ENCODE measurements around the gene UBA6. TPM values are rescaled to one million over a fixed set of nuclear protein-coding genes. Genes with fewer than 3 reads are reported as not detected.

UBA6 gene
- total and polyA plus RNA-seq, 5 donors: 3.0 to 33.4 (median 19.0) TPM

- DNase-seq: no peak
- intact Hi-C loops (cut with DNase I): no loop called here
- no peak overlapping the region for H3K27ac ChIP-seq (ENCODE audit: low read length)
- no peaks in the 10 kb centered on the region for H3K9me3 ChIP-seq (ENCODE audit: control insufficient read depth, low read length)
- H3K27me3 ChIP-seq (ENCODE audit: control insufficient read depth, insufficient read depth): no peaks in the 10 kb centered on the region
- H3K4me3 ChIP-seq (ENCODE audit: low read length): no peak overlapping the region
- no peaks in the 10 kb centered on the region for H3K4me1 ChIP-seq (ENCODE audit: control insufficient read depth, insufficient read depth, low read length)
- WGBS: 79% methylated on average over 4 of the region's 4 CpGs
- no peak for ATAC-seq
Observed at GRCh38 chr4:67576059-67576466, 124.9 kb downstream of the UBA6 start.

- intact Hi-C loops (cut with DNase I): no loop called here
- Histone ChIP-seq H3K27ac (ENCODE audit: low read length) (no peak overlapping the region), H3K9me3 (ENCODE audit: control insufficient read depth, low read length) (no peaks in the 10 kb centered on the region), H3K27me3 (ENCODE audit: control insufficient read depth, insufficient read depth) (no peaks in the 10 kb centered on the region), H3K4me1 (ENCODE audit: control insufficient read depth, insufficient read depth, low read length) (no peaks in the 10 kb centered on the region), H3K4me3 (ENCODE audit: low read length) (no peak overlapping the region)
- ATAC-seq (no peak), DNase-seq (no peak)
- 79% methylated on average over 13 of the region's 13 CpGs for WGBS
Observed at GRCh38 chr4:67575232-67576058, 125.5 kb downstream of the UBA6 start.

GRCh38 chr4:67573193-67573592, 127.8 kb downstream of the UBA6 start:
- intact Hi-C loops (cut with DNase I): no loop called here
- DNase-seq: no peak
- H3K4me1 ChIP-seq (ENCODE audit: control insufficient read depth, insufficient read depth, low read length): no peaks in the 10 kb centered on the region
- ATAC-seq: no peak
- H3K27me3 ChIP-seq (ENCODE audit: control insufficient read depth, insufficient read depth): no peaks in the 10 kb centered on the region
- no peak overlapping the region for H3K4me3 ChIP-seq (ENCODE audit: low read length)
- H3K27ac ChIP-seq (ENCODE audit: low read length): no peak overlapping the region
- H3K9me3 ChIP-seq (ENCODE audit: control insufficient read depth, low read length): no peaks in the 10 kb centered on the region

GRCh38 chr4:67571975-67572374, 129.0 kb downstream of the UBA6 start:
- no peak overlapping the region for H3K27ac ChIP-seq (ENCODE audit: low read length)
- H3K4me3 ChIP-seq (ENCODE audit: low read length): no peak overlapping the region
- no peaks in the 10 kb centered on the region for H3K4me1 ChIP-seq (ENCODE audit: control insufficient read depth, insufficient read depth, low read length)
- WGBS: 47% methylated on average over 1 of the region's 1 CpG
- intact Hi-C loops (cut with DNase I): no loop called here
- H3K27me3 ChIP-seq (ENCODE audit: control insufficient read depth, insufficient read depth): no peaks in the 10 kb centered on the region
- ATAC-seq: no peak
- DNase-seq: no peak
- no peaks in the 10 kb centered on the region for H3K9me3 ChIP-seq (ENCODE audit: control insufficient read depth, low read length)

GRCh38 chr4:67570537-67570936, 130.4 kb downstream of the UBA6 start:
- DNase-seq (no peak), ATAC-seq (no peak)
- Histone ChIP-seq H3K27ac (ENCODE audit: low read length) (no peak overlapping the region), H3K27me3 (ENCODE audit: control insufficient read depth, insufficient read depth) (no peaks in the 10 kb centered on the region), H3K9me3 (ENCODE audit: control insufficient read depth, low read length) (no peaks in the 10 kb centered on the region), H3K4me3 (ENCODE audit: low read length) (no peak overlapping the region), H3K4me1 (ENCODE audit: control insufficient read depth, insufficient read depth, low read length) (no peaks in the 10 kb centered on the region)
- 96% methylated on average over 1 of the region's 1 CpG for WGBS
- intact Hi-C loops (cut with DNase I): no loop called here

GRCh38 chr4:67568820-67569219, 132.1 kb downstream of the UBA6 start:
- H3K9me3 ChIP-seq (ENCODE audit: control insufficient read depth, low read length): no peaks in the 10 kb centered on the region
- H3K27ac ChIP-seq (ENCODE audit: low read length): no peak overlapping the region
- H3K4me1 ChIP-seq (ENCODE audit: control insufficient read depth, insufficient read depth, low read length): no peaks in the 10 kb centered on the region
- ATAC-seq: no peak
- H3K4me3 ChIP-seq (ENCODE audit: low read length): no peak overlapping the region
- intact Hi-C loops (cut with DNase I): no loop called here
- no peaks in the 10 kb centered on the region for H3K27me3 ChIP-seq (ENCODE audit: control insufficient read depth, insufficient read depth)
- no peak for DNase-seq
- WGBS: 94% methylated on average over 2 of the region's 2 CpGs

GRCh38 chr4:67566335-67566734, 134.6 kb downstream of the UBA6 start:
- no peaks in the 10 kb centered on the region for H3K4me1 ChIP-seq (ENCODE audit: control insufficient read depth, insufficient read depth, low read length)
- H3K27ac ChIP-seq (ENCODE audit: low read length): no peak overlapping the region
- 94% methylated on average over 3 of the region's 3 CpGs for WGBS
- no peak overlapping the region for H3K4me3 ChIP-seq (ENCODE audit: low read length)
- intact Hi-C loops (cut with DNase I): no loop called here
- no peaks in the 10 kb centered on the region for H3K27me3 ChIP-seq (ENCODE audit: control insufficient read depth, insufficient read depth)
- DNase-seq: no peak
- no peak for ATAC-seq
- H3K9me3 ChIP-seq (ENCODE audit: control insufficient read depth, low read length): no peaks in the 10 kb centered on the region

GRCh38 chr4:67565284-67565683, 135.7 kb downstream of the UBA6 start:
- Histone ChIP-seq H3K9me3 (ENCODE audit: control insufficient read depth, low read length) (no peaks in the 10 kb centered on the region), H3K27ac (ENCODE audit: low read length) (no peak overlapping the region), H3K4me1 (ENCODE audit: control insufficient read depth, insufficient read depth, low read length) (no peaks in the 10 kb centered on the region), H3K4me3 (ENCODE audit: low read length) (no peak overlapping the region), H3K27me3 (ENCODE audit: control insufficient read depth, insufficient read depth) (no peaks in the 10 kb centered on the region)
- intact Hi-C loops (cut with DNase I): no loop called here
- DNase-seq (no peak), ATAC-seq (no peak)

Other genes starting within 250 kb of the UBA6 start
- 10 to 100 TPM; 10.8 to 12.4 (median 11.7) TPM for gene CENPC, start 155.7 kb downstream of the UBA6 start, total RNA-seq
- gene CENPC, start 155.7 kb downstream of the UBA6 start, polyA plus RNA-seq: 4.9 TPM
- gene STAP1, start 142.4 kb downstream of the UBA6 start, total RNA-seq: not detected
- gene STAP1, start 142.4 kb downstream of the UBA6 start, polyA plus RNA-seq: not detected
- not detected for gene GNRHR, start 53.2 kb upstream of the UBA6 start, total RNA-seq
- gene GNRHR, start 53.2 kb upstream of the UBA6 start, polyA plus RNA-seq: not detected
- not detected for gene TMPRSS11D, start 182.8 kb upstream of the UBA6 start, total RNA-seq
- gene TMPRSS11D, start 182.8 kb upstream of the UBA6 start, polyA plus RNA-seq: not detected